ENCODE measurements around the gene TXNL4A. TPM values are rescaled to one million over a fixed set of nuclear protein-coding genes. Genes with fewer than 3 reads are reported as not detected.

Gene TXNL4A
- total and polyA plus RNA-seq, 12 donors, result 63.3 to 144 (median 91.6) TPM

GRCh38 chr18:79975043-79975442 is 13.3 kb downstream of the TXNL4A start:
- H3K27ac ChIP-seq, result no peak overlapping the region
- peaks cover 0 to 89% (median 24%) of the 10 kb centered on the region in 9 donors for H3K36me3 ChIP-seq
- no peak for DNase-seq
- H3K4me3 ChIP-seq, result no peak overlapping the region
- no peaks in the 10 kb centered on the region for H3K27me3 ChIP-seq
- intact Hi-C loops (cut with DNase I), result no loop called here
- H3K9me3 ChIP-seq, result no peaks in the 10 kb centered on the region
- H3K4me1 ChIP-seq, result peaks cover 0 to 23% (median 0%) of the 10 kb centered on the region in 9 donors
- no peak for TF ChIP-seq CTCF (IDR thresholded peaks at IDR 0.05)
- ATAC-seq, result no peak
- 75 to 83% methylated on average over 4 of the region's 4 CpGs for WGBS, 2 donors

- 92 to 97% methylated on average over 4 of the region's 4 CpGs for WGBS, 2 donors
- H3K9me3 ChIP-seq, result no peaks in the 10 kb centered on the region
- intact Hi-C loops (cut with DNase I), result no loop called here
- ATAC-seq, result no peak
- H3K27ac ChIP-seq, result no peak overlapping the region
- TF ChIP-seq CTCF (IDR thresholded peaks at IDR 0.05), result no peak
- H3K4me3 ChIP-seq, result no peak overlapping the region
- H3K36me3 ChIP-seq, result peaks cover 0 to 83% (median 24%) of the 10 kb centered on the region in 9 donors
- DNase-seq, result no peak
- no peaks in the 10 kb centered on the region for H3K27me3 ChIP-seq
- peaks cover 0 to 23% (median 0%) of the 10 kb centered on the region in 9 donors for H3K4me1 ChIP-seq
Measured at GRCh38 chr18:79974025-79974654, 14.2 kb downstream of the TXNL4A start.

- intact Hi-C loops (cut with DNase I), result no loop called here
- DNase-seq (no peak), ATAC-seq (no peak)
- H3K27ac ChIP-seq, result no peak overlapping the region
- no peaks in the 10 kb centered on the region for H3K9me3 ChIP-seq
- 89 to 90% methylated on average over 16 of the region's 16 CpGs for WGBS, 2 donors
- no peaks in the 10 kb centered on the region for H3K27me3 ChIP-seq
- H3K4me3 ChIP-seq, result no peak overlapping the region
- H3K4me1 ChIP-seq, result peaks cover 0 to 21% (median 0%) of the 10 kb centered on the region in 9 donors
- peaks cover 0 to 80% (median 24%) of the 10 kb centered on the region in 9 donors for H3K36me3 ChIP-seq
- no peak for TF ChIP-seq CTCF (IDR thresholded peaks at IDR 0.05)
Measured at GRCh38 chr18:79973517-79973916, 14.8 kb downstream of the TXNL4A start.

GRCh38 chr18:79972720-79973119 is 15.6 kb downstream of the TXNL4A start:
- no peaks in the 10 kb centered on the region for H3K9me3 ChIP-seq
- H3K27ac ChIP-seq, result no peak overlapping the region
- H3K4me3 ChIP-seq, result no peak overlapping the region
- ATAC-seq, result no peak
- intact Hi-C loops (cut with DNase I), result no loop called here
- no peak for DNase-seq
- H3K36me3 ChIP-seq, result peaks cover 0 to 88% (median 24%) of the 10 kb centered on the region in 9 donors
- H3K4me1 ChIP-seq, result peaks cover 0 to 13% (median 0%) of the 10 kb centered on the region in 9 donors
- WGBS, 2 donors, result 92 to 95% methylated on average over 3 of the region's 3 CpGs
- TF ChIP-seq CTCF (IDR thresholded peaks at IDR 0.05), result no peak
- no peaks in the 10 kb centered on the region for H3K27me3 ChIP-seq

Measured in heart right ventricle (tissue), 16 donors.